ENCODE data around the gene PIRT.
"Not testable (repeated sequence)": the region's sequence is repeated elsewhere in the genome, so short reads cannot be mapped to it uniquely, and the experiment has no call there.

The PIRT gene

DNA sequence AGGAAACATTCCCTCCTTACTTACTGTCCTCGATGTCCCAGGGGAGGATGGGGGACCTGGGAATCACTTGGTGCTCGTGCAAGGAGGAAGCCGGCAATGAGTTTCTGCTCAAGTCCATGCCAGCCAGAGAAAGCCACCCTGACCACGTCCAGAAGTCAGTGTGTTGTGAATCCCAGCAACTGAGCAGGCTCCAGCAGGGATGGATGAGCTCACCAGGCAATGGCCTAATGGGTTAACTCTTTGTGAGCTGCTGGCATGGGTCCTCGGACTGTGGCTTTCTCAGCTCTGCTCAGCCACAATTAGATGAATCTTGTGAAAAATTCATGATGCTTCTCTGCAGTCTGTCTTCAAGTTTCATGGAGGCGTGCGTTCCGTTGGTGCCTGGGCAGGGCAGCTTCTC, at the start of gene PIRT:
Gene PIRT (minus strand): TSS at position 167 of the 400 bp plus-strand sequence. CDS start 12,442 bp downstream, outside the sequence.
- DNase-seq, result no peak

- no peak for DNase-seq
Observed at GRCh38 chr17:10881959-10882358, 44.1 kb upstream of the PIRT start.

DNA sequence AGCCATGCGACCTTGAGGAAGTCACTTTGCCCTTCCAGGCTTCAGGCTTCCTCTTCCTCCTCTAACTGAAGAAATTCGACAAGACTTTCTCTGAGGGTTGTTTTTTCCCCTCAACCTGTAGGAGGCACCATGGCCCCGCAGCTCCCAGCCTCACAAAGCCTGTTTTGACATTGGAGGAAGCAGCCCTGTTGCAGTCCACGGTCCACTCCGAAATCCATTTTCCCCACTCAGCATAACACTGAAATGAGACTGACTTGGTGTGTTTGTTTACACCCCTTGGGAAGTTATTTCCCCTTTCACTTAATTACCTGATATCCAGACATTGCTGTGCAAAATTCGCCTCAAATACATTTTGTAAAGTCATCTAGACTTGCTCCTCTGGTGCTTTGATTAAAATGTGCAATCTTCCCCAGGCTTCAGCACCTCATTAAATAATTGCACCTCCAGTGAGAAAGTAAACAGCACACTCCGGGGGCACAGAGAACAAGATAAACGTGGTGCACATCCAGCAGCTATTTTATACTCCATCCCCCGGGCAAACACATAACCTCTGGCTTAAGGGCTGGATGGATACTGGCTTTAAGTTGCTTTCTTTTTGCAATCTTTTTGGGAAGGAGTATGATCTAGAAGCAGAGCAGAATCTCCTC, 41.4 kb upstream of the PIRT start:
- no peak for DNase-seq

- no peak for DNase-seq
Observed at GRCh38 chr17:10875984-10876555, 38.2 kb upstream of the PIRT start.

- DNase-seq, result no peak
Observed at GRCh38 chr17:10875430-10875851, 37.6 kb upstream of the PIRT start.

- DNase-seq, result no peak
Observed at GRCh38 chr17:10871914-10872313, 34.0 kb upstream of the PIRT start.

DNA sequence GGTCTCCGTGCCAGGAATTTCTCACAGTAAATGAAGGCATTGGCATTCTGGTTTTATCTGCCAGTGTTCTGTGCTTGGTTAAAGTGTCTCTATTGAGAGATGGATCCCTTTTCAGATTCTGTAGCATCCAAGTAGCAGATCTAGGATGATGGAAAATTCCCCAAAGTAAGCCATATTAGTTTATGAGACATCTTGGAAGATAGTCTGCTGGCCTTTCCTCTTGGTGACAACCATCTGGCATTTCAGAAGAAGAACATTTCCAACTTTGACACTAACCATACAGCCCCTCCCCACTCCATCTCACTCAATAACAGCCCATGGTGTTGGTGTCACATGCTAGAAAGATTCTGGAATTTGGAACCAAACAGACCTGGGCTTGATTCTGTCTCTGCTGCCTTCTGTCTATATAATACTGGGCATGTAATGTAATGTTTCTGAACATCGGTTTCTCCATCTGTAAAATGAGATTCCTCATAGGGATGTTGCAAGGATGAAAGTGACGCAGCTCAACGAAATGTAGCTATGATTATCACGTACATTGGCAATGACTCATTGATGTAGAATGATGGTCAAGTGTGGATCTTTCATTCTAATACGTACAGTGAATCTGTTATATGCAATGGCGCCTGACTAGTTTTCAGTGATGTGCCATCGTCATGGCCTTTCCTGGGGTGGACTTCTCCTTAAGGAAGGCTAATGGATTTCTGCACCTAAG, 32.6 kb upstream of the PIRT start:
- DNase-seq, result no peak

DNA sequence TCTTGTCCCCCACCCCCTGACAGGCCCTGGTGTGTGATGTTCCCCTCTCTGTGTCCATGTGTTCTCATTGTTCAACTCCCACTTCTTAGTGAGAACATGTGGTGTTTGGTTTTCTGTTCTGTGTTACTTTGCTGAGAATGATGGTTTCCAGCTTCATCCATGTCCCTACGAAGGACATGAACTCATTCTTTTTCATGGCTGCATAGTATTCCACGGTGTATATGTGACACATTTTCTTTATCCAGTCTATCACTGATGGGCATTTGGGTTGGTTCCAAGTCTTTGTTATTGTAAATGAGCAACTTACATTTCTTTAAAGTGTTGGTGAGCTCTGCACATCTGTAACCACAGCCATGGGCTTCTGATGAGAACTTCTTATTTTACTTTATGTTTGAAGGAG, 30.9 kb upstream of the PIRT start:
- DNase-seq, result not testable (repeated sequence)

DNA sequence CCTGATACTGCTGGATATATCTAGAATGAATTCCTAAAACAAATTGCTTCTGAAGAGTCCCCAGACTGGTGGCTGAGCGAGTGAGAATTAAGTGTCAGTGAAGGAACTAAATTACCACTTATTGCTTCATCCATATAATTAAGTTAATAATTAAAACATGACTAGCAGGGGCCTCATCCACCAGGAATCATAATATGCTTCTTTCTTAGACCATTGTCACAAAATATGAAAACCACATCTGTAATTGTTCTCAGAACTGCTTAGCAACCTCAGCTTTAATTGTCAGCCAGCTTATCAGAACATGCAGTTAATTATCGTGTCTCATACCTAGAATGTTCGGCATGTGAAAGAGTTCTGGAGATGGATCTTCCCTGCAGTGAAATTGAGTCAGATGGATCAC, 21.2 kb upstream of the PIRT start:
- DNase-seq, result no peak

DNA sequence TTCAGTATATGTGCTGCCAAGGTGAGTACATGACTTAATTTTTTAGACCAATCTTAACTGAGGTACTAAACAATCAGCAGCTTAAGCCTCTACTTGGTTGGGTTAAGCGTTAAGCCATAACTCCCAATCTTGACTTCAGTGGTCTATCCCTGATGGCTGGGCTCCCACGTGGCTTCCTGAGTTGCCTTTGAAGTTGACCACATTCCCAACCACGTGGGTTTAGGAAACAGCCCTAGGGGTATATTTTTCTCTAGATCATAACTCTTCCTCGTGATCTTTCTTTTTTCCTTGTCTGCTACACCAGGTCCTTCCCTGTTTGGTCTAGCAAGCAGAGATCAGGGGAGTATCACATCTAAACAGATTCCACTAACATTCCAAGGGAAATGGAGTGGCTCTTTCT, 20.1 kb upstream of the PIRT start:
- DNase-seq, result no peak

GRCh38 chr17:10846636-10847035, 8.7 kb upstream of the PIRT start:
- DNase-seq, result not testable (repeated sequence)

GRCh38 chr17:10845388-10845751, 7.5 kb upstream of the PIRT start:
- no peak for DNase-seq

DNA sequence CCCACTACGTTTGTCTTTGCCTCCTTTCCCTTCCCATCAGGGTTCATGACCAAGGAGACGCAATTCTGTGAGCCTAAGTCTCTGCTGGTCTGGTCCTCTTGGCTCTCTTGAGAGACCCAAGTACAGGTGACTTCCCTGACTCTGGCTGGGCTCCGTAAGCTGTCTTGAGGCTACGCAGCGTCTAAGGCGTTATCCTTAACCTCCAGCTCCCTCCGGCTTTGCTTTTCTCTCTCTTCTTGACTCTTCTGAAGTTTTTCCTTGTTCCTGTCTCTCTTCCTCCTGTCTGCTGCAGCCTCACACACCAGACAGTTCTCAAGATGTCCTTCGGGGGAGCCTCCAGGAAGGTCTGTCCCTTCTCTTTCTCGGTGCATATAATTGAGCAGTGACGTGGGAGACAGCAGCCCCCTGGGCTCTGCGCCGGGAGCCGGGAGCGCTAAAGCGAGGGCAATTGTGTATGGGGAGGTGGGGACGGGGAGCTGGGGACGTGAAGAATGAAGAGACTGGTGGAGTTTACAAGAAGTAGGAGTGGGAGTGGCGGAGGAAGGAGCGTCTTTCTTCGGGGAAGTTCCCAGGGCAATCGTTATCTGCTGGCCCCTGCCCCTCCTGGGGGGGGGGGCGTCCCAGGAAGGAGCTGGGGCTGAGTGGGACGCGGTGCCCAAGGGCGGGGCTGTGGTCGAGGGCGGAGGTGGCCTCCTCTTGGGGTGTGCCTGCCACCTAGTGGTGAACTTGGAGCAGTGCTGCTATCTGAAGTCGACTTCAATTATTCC, 6.9 kb upstream of the PIRT start:
- peak; percentile 61 for DNase-seq

- DNase-seq, result no peak
Observed at GRCh38 chr17:10843811-10844210, 5.9 kb upstream of the PIRT start.

GRCh38 chr17:10842658-10843057, 4.8 kb upstream of the PIRT start:
- DNase-seq, result no peak

- DNase-seq, result no peak
Observed at GRCh38 chr17:10838682-10839081, 795 bp upstream of the PIRT start.

DNA sequence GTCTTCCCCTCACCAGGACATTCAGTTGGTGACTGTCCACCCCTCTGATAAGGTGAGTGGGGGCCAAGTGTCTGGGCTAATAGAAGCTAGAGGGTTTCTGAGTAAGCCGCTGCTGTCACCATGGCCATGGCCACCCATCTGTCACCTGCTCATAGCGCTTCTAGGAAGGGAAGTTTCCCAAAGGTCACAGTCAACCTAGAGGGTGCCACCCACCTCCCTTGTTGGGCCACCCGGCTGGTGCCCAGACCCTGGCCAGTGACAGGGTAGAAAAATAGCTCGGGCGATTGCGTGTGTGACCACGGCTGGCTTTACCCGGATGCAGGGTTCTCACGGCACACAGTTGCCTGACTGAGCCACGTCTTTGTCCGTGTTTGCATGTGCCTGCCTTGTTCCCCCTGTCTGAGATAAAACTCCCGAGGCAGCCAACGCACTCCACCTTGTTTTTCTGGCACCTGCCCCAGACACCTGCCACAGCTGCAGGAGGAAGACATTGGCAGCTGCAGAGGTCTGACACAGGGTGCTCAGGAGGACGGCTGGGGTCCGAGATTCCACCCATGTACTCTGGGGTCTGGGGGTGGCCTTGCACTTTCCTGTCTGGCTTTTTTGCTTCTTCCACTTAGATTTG, 809 bp downstream of the PIRT start:
- DNase-seq, result no peak

DNA sequence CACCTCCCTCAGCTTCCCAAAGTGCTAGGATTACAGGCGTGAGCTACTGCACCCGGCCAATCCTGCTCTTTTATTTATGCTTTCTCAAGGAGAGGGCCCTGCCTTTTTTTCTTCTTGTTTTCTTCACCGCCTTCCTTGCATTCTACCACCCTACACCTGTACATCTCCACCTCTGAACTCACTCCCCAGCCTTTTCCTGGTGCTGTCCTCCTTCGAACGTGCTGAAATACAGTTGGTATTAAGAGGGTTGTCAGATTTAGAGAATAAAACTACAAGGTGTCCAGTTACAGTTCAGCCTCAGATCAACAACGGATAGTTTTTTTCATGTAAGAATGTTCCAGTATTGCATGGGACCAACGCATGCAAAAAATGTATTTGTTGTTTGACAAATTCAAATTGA, 1.7 kb downstream of the PIRT start:
- DNase-seq, result no peak

GRCh38 chr17:10831696-10832095, 6.2 kb downstream of the PIRT start:
- no peak for DNase-seq

GRCh38 chr17:10827898-10828552, 9.9 kb downstream of the PIRT start:
- DNase-seq, result no peak

DNA sequence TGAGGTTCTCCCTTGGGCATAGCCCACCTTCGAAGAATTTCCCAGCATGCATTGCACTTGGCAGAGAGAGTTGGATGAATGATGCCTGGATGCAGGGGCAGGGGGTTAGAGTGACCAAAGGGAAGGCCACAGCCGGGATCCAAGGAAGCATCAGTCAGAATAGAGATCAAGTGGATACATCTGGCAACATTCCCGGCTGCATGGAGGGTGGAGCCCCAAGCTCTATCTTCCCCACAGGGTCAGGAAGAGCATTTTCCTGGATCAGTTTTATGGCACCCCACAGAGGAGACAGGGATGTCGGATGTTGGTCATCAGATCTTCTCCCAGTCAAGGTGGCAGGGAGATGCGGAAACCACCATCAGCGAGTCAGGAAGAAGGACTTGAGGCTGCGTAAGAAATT, 13.0 kb downstream of the PIRT start:
- no peak for DNase-seq

DNA sequence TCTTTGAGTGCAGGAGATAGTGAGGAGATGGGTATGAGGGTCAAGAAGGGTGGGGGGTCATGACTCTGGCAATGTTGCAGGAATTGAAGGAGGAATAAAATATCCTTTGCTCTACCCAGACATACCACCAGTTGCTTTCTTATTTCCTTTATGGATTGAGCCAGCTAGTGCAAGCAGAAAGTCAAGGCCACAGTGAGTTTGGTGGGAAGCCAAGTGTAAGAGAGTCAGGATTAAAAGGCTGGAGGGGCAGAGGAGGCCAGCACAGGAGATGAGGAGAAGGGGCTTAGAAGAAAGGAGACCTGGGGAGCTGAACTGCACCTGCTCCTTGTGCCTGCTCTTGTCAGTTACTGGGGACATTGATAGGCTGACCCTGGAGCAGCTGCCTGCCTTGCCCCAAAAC, 16.1 kb downstream of the PIRT start:
- DNase-seq, result no peak

DNA sequence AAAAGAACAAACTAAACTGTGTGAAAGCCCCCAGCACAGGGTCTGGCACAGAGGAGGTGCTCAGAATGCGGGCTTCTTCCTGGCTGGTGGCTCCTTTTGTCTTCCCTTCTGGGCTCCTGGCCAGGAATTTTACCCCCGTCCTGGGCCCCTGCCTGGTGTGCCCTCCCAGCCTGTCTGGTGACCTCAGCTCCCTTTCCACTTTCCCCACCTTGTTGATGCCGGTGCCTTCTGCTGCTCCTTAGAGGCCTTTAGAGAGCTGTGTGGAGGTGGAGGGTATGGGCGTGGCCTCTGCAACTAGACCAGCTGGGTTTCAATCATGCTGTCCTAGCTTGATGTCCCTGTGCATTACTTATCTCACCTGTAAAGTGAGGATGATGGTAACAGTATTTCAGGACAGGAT, 16.8 kb downstream of the PIRT start:
- no peak for DNase-seq
